NK-92 treated with Interleukin-12 subunit alpha and Interleukin-12 subunit beta, amount 100 ng/mL, for 24 hours (cell line): ENCODE measurements around the gene ACTR3C.
"Not testable (repeated sequence)": the region's sequence is repeated elsewhere in the genome, so short reads cannot be mapped to it uniquely, and the experiment has no call there.

Source experiments
- DNase-seq: peaks from one replicate; lab custom pipeline; 2025; lab: John Stamatoyannopoulos, UW

ACTR3C gene

GRCh38 chr7:150281681-150282403 is 41.5 kb downstream of the ACTR3C start:
- not testable (repeated sequence) for DNase-seq

- DNase-seq, result not testable (repeated sequence)
Observed at GRCh38 chr7:150278383-150278782, 45.0 kb downstream of the ACTR3C start.

GRCh38 chr7:150276132-150276695 is 47.1 kb downstream of the ACTR3C start:
- not testable (repeated sequence) for DNase-seq

DNA sequence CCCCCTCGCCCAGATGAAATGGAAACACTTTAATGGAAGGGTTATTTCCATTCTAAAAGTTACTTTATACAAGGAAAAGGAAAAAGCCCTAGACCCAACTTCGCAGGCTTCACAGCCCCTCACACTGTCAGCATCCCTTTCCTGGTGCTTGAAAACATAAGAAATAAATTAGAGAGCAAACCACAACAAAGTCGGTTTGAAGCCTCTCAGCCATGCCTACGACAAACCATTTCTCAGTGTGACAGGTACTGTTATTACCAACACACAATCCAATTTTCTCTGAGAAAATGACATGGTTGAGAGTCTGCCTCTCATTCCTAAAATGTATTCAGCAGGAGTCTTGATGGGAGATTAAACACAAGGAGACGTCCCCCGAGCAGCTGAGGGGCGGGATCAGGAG is 51.4 kb downstream of the ACTR3C start:
- not testable (repeated sequence) for DNase-seq

DNA sequence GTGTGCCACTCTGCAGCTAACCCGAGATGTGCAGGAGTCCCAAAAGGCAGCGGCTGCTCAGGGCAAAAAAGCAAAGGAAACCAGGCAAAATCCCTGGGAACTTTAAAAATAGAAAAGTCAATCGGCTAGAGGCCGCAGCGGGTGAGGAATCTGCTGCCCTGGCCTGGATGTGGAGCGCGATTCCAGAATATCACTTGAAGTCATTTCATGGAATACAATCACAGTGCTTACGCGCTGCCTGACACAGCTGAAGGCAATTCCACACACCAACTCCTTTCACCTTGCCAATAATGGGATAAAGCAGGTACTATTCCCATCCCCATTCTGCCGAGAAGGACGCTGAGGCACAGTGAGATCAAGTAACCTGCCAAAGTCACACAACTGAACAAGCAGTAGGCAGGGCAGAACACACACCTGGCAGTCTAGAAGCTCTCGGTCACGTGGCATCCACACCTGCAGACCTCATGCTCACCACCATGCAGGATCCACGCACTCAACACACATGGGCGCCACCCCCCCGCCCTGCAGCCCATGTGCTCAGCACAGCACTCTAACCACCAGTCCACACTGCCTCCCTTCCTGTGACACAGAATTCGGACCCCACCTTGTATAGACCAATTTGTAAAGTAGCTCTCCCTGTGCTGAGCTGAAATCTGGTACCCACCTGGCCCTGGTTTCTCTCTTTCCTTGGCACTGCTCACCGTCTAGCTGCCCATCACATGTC is 53.1 kb downstream of the ACTR3C start:
- not testable (repeated sequence) for DNase-seq

DNA sequence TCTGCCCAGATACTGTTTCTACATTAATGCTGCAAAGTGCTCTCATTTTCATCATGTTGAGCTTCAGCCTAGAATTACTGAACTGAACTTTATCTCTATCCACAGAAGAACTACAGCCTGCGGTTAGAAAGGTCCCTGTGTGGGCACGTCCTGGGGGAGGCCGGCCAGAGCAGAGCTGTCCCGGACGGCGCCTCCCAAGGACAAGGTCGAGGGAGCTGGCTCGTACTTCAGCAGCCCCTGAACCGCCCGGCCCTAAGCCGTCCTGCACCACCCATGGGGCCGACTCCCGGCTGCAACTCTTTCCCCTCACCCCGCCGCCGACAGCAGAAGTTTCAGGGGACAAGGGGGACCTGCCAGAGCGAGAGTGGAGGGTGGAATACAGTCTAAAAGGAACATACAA is 54.5 kb downstream of the ACTR3C start:
- not testable (repeated sequence) for DNase-seq

- not testable (repeated sequence) for DNase-seq
Observed at GRCh38 chr7:150268287-150268686, 55.1 kb downstream of the ACTR3C start.

- not testable (repeated sequence) for DNase-seq
Observed at GRCh38 chr7:150266953-150267665, 56.2 kb downstream of the ACTR3C start.

DNA sequence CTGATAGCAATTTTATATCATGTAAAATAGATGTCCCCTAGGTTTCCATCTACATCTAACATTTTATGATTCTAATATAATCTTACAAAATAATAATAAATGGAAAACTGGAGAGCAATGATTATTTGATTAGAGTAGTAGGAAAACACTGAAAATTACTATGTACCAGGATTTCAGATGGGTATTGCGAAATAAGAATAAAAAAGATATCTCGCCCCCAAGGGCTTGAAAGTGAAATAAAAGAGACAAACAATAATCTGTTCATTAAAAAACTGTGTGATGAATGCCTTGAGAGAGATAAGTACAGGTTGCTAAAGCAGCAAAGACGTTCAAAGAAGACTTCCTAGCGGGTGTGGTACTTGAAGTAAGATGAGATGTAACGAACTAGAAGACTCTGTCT is 60.7 kb downstream of the ACTR3C start:
- not testable (repeated sequence) for DNase-seq

- DNase-seq, result not testable (repeated sequence)
Observed at GRCh38 chr7:150247745-150248144, 75.6 kb downstream of the ACTR3C start.

DNA sequence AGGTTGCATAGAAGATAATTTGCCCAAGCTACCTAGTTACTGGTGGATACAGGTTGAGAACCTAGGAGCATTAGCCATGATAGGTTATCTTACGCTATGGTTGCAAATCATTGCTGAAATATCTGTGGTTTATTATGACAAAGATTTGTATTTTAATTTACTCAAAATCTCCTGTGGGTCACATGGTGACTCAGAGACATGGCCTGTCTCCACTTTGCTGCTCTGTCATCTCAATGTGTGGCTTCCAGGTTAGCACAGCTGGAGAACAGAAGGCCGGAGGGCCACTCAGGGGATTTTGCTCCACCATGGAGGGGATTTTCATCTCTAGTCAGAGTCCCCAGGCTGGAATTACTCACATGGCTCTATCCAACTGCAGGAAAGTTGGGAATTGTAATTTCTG is 78.1 kb downstream of the ACTR3C start:
- not testable (repeated sequence) for DNase-seq

DNA sequence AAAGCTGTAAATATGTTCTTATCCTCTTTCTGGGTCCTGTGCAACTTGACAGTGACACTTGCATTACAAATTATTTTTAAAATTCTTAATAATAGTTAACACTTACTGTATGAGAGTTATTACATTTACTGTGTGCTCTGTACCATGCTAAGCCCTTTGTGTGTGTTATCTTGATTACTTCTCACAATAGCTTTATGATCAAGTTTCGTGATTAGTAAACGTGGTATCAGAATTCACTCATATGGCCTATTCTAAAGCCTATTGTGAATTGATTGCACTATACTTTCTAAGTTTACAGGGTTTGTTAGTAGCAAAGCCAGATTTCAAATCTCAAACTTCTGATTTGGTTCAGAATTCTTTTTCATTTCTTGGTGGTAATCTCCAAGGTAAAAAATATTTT is 80.4 kb downstream of the ACTR3C start:
- not testable (repeated sequence) for DNase-seq

- not testable (repeated sequence) for DNase-seq
Observed at GRCh38 chr7:150225444-150225843, 97.9 kb downstream of the ACTR3C start.

DNA sequence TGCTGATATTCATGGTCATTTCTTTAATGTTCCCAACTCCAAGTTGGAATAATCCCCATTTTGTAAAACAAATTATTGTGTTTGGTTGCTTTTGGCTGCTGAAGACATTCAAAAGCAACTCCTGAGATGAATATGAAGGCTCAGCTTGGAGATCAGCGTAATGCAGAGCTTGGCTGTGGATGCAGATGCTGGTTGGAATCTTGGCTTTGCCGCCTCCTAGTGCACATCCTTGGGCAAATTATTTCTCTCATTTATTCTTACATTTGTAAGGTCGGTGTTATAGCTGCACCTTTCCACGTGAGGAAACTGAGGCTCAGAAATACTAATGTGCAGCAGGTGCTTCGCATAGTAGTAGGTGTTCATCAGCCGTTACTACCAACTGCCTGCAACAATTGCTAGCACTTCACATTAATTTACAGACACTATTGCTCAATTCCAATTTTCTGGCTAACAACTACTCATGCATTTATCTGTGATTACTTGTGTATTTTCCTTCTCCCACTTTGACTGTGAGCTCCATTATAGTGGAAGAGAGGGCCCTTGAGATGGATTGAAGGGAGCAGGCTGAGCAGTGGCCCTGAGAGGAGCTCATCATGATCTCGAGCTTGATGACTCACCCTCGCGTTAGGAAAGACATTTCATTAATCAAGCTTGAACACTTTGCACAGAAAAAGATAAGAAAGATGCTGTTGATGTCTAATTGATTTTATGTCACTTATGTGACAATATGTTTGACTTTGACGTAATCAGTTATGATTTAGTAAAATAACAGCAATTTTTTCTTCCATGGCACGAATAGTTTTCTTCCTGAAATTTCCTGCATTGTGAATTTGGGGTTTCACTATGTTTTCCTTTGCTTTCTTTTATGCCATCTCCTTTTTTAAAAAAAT is 101.0 kb downstream of the ACTR3C start:
- not testable (repeated sequence) for DNase-seq

GRCh38 chr7:150220673-150221181 is 102.6 kb downstream of the ACTR3C start:
- DNase-seq, result not testable (repeated sequence)

DNA sequence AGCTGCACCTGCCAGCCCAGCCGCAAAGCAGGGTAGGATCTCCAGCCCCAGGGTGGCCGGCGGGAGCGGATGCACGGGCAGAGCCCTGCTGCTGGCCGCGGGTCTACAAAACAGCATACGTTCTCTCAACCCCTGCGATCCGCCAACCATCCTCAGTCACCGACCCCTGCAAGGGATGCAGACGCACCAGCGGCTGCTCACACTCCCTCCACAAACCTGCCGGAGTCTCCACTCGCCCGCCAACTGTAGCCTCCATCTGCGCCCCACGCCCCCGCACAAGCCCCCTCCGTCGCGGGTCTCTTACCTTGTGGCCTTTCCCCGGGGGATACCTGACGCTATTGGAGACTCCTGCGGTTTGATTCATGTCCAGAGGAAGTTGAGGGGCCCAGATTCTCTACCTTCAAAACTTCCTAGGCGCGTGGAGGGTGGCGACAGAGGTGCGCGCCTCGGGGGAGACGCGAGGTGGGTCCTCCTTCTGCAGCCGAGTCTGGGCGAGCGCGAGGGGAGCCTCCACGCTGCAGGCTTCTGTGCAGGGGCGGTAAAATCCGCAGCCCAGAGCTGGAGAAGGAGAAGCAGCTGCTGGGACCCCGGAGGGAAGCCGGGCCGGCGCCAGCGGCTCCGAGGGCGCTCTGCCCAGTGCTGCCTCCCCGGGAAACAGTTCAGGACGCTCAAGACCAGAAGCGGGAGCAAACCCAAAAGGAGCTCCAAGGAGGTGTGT is 103.2 kb downstream of the ACTR3C start:
- DNase-seq, result not testable (repeated sequence)

GRCh38 chr7:150206848-150207247 is 116.5 kb downstream of the ACTR3C start:
- DNase-seq, result not testable (repeated sequence)

- not testable (repeated sequence) for DNase-seq
Observed at GRCh38 chr7:150205866-150206265, 117.5 kb downstream of the ACTR3C start.

GRCh38 chr7:150204577-150204976 is 118.8 kb downstream of the ACTR3C start:
- not testable (repeated sequence) for DNase-seq

GRCh38 chr7:150202894-150203293 is 120.5 kb downstream of the ACTR3C start:
- DNase-seq, result not testable (repeated sequence)
